ENCODE data around the gene TAF11L2.
"Not testable (repeated sequence)": the region's sequence is repeated elsewhere in the genome, so short reads cannot be mapped to it uniquely, and the experiment has no call there.

TAF11L2 gene

DNA sequence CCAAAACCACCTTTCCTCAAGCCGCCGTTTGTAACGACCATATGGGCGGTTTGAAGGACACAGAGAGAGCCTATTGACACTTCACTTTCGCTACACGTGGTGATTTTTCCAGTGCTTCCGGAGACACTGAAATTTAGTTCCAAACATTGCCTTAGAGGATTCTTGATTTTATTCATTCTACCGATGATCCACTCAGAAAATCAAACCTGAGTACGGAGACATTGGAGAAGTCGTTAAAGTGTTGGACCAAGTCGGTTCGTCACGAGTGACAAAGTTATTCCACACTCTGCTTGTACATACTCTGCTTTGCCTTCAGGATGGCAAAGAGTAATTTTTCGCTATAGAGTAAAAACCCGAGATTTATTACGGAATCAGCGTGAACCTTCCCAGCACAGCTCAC lies 28.5 kb downstream of the TAF11L2 start:
- DNase-seq (ENCODE audit: low read depth in 2 of 2), result not testable (repeated sequence)

GRCh38 chr5:17528369-17528768 lies 30.3 kb downstream of the TAF11L2 start, which contains the start of gene TAF11L6:
TAF11L6 (plus strand) TSS chr5:17528669.
- not testable (repeated sequence) for DNase-seq (ENCODE audit: low read depth in 2 of 2)
